Suppressor macrophage (primary cell): ENCODE measurements around the gene HDAC7.
"Not testable (repeated sequence)": the region's sequence is repeated elsewhere in the genome, so short reads cannot be mapped to it uniquely, and the experiment has no call there.

Experiments
- DNase-seq, 4 experiments: peaks; one replicate each; pipeline ENCODE4 v3.0.0-alpha.2; 2020 to 2022

Gene HDAC7

DNA sequence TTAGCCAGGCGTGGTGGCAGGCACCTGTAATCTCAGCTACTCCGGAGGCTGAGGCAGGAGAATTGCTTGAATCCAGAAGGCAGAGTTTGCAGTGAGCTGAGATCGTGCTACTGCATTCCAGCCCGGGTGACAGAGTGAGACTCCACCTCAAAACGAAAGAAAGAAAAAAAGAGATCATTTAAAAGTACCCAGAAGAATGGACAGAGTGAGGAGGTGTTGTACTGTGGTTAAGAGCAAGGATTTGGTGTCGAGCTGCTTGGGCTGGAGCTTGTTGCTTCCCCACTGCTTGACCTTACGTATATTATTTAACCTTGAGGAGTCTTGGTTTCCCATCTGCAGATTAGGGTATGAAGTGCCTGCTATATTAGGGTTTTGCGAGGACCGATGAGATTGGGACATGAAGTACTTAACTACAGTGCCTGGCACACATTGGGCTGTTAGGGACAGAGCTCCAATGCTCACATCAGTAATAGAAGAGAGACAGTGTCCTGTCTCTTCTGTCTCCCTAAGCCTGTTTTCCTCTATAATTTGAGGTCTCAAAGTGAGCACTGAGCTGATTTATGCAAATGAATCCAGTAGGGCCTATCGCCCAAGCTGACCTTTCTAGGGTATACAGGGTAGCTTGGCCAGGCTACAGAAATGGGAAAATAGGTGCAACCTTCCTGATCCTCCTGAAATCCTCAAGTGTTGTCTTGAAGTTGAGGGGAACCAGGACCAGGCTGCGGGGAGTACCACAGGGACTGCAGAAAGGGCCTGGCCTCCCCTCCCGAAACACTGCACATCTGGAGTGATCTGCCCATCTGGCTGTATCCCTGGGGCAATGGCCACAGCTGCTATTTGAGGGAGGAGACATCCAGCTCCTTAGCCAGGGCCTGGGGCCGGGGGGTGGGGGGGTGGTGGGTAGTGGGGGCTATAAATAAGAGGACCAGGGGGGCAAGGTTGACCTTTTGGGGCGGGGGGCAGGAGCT, 8.6 kb upstream of the HDAC7 start:
- DNase-seq, result no peak

- no peak for DNase-seq
Observed at GRCh38 chr12:47825173-47825639, 5.5 kb upstream of the HDAC7 start.

GRCh38 chr12:47824635-47825034, 4.9 kb upstream of the HDAC7 start:
- DNase-seq, result no peak

DNA sequence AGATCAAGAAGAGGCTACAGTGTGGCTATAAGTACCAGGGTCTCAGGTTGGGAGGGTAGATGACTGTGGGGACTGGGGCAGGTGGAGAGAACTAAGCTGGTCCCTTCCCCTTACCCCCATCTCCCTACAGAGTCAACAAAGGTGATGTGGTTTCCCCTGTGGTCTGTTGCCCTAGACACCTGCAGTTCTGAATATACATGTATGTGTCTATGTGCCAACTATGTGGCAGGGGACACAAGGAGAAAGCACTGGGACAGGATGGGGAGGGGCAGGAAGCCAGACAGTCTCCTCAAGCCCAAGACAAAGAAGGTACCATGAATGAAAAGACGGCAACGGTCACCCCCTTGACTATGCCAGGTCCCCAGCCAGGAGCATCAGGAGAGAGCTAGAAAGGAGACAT, 4.5 kb upstream of the HDAC7 start:
- DNase-seq, result no peak

DNA sequence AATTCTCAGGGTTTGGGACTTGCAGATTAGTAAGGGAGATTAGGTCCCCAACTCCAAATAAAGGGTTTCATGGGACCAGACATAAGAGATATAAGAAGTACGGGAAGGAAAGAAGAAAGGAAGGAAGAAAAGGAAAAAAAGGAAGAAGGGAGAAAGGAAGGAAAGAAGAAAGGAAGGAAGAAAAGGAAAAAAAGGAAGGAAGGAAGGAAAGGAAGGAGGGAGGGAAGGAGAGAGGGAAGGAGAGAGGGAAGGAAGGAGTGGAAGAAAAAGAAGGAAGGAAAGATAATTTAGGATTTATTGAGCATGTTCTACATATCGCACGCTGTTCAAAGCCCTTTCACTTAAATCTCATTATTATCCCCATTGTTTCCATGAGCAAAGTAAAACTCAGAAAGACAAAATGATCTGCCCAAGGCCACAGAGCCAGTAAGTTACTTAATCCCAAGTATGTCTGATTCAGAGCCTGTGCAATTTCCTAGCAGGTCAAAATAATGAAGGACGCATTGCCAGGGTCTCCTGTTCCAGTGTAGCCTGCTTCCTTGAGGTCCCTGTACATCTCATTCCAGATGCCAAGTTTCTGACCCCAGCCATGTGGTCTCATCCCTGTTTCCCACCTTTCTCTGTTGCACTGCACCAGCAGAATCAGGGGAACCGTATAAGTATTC, 3.9 kb upstream of the HDAC7 start:
- no peak for DNase-seq

- DNase-seq, result no peak
Observed at GRCh38 chr12:47822863-47823262, 3.2 kb upstream of the HDAC7 start.

DNA sequence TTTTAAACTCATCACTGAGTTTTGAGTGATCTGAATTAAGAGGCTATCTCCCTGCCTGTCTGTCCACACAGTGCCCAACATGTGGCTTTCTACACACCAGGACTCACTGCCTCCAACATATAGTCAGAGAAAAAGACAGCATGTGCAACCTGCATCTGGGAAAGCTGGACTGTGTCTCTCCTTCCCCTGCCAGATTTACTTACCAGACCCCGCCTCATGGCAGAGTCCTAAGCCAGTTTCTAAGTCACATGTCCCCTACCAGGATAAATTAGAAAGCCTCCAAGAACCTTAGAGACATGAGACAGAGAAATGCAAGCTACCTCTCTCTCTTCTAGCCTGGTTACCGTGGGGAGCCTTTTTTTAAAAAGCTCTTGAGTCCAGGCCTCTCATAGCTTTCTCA, 2.7 kb upstream of the HDAC7 start:
- no peak for DNase-seq

DNA sequence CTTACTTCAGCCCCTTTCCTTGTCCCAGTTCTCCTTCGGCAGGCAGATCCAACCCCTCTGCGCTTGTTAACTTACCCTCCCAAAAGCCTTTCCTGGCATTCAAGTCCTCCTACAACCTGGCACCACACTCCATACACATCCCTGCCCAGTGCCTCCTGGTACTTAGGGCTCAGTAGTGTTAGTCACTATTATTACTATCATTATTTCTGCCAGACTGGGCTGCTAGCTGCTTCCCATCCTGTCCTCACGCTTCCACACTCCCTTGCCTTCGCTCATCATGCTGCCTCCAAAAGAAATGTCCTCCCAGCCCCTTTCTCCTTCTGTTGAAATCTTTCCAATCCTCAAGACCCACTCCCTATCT, 1.6 kb upstream of the HDAC7 start:
- no peak for DNase-seq

DNA sequence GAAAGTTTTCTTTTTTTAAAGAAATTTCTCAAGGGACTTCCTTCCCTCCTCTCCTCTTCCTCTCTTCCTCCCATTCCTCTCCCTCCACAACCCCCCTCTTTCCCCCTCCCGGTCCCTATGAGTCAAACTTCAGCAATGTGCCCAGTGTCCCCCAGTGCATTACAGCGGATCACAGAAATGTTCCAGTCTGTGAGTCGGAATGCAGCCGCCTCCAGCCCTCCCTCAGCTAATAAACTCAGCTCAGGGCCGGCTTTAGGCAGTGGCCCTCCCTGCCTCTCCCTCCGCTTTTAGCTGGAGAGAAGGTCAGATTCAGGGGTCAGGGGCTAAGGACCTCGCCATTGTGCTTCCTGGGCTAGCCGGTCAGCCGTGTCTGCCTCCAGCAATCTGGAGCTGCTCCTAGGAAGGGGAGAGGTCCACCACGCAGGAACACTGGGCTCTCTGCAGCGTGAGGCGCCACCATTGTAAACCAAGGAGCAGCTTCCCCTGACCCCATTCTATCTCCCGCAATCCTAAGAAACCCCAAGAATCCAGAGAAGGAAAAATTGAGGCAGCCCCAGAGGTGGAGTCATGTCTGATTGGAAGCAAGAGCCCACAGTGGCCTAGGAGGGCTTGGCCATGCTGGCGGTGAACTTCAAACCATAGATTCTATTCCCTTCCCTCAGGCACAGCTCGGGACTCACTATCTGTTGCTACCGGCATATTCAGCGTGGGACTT, 1.1 kb upstream of the HDAC7 start:
- DNase-seq, result peak; percentile 47 to 73 (median 68)

GRCh38 chr12:47819138-47819895, 386 bp downstream of the HDAC7 start:
- DNase-seq, result peak; percentile 64 to 85 (median 76)

DNA sequence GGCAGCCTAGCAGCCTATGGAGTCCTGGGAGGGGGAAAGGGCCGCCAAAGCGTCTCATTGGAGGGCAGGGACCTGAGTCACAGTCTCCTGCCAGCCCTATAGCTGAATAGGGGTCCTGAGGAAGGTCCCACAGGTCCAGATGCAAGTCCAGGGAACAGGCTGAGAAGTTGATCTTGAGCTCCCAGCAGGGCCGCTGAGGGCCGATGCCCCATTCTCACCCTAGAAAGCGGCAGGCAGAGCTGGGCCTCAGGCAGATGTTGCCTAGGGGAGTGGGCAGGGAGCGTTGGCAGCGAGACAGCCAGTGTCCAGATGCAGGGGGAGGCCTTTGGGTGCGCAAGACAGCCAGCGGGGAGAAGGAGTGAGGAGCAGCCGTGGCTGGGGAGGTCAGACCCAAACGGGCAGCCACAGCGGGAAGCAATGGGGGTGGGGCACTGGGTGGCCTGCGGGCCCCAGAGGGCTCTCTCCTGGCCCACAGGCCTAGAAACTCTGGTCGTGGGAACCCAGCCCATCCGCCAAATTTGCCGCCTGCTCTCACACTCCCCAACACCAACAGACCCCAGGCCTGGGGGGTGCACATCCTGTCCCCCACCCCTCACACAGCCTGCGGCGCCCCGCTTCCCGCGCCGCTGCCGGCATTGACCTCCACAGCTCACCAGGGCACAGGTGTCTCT, 1.1 kb downstream of the HDAC7 start:
- peak in 3 of 4 experiments; percentile 34 to 57 (median 43) for DNase-seq

DNA sequence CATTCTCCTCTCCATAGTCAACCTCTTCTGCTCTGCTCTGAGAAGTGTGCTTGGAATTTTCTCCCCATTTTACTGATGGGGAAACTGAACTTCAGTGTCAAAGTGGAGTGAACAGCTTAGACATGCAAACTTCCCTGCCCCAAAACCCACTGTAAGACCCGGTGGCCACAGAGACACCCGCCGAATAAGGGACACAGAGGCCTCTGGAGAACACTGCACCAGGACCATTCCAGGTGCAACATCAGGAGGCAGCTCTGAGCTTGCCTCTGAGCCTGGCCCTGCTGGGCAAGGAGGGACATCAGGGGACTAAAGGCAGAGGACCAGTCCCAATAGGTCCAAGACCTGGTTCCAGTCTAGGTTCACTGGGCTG, 1.7 kb downstream of the HDAC7 start:
- no peak for DNase-seq

DNA sequence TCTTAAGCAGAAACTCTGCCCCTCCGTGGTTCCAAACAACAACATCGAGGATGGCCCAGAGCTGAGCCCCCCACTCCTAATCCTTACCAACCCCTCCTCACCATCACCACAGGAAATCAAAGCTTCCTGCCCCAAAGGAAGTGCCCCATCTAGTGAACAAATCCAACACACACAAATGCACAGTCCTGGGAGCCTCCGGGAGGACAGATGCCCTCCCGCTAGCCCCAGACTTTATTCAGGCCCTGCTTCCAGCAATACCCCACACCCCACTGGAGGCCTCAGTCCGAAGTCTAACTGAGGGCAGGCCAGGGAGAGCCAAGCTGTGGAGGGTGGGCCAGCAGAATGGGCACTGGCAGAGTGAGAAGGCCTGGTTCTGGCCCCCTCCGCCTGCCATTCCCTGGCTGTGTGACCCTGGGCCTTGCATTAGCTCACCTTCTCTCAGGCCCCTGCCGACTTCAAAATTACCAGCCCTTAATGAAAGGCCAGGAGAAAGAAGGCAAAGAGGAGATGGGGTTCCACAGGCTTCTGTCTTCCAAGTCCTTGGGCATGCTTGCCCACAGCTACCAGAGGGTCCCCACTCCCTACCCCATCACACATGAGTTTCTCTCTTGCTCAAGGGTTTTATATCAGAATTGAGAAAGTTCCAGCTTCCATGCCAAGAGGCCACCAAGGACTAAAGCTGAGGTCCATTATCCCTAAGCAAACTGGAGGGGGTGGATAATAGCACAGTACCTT, 2.3 kb downstream of the HDAC7 start:
- peak in 1 of 4 experiments; percentile 37 for DNase-seq

DNA sequence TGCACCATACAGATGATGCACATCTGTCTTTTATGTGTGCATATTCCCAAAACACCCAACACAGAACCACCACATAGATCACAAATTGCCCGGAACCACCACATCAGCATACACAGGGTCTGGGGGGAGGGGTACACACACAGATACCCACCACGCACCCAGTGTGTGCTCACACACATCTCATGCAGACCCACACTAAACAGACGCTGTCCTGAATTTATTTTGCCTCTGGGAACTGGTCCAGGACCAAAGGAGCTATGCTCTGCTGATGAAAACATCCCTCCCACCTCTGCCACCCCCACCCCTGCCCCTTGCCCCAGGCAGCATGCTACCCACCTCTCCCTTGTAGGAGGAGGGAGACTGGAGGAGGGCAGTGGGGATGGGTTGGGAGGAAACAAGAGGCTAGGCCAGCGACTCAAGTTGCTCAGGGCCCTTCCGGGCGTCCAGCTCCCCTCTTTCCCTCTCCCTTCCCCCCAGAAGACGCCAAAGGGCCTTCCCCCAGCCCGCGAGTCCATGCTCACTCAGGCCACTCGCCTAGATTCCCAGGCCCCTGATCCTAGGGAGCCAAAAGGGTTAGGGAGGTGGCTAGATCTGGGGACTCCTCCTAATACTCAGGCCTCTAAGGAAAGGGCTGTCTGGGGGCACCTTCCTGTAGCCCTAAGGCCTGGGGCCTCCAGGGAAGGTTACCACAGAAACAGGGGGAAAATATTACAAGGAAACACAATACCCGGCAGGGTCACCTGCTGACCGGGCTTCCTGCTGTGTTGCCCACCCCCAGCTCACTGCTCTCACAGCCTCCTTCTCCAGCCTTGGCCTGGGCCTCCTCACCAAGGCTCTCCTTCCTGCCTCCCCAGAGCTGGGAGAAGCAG, 3.1 kb downstream of the HDAC7 start:
- DNase-seq, result no peak

GRCh38 chr12:47815447-47815846, 4.3 kb downstream of the HDAC7 start:
- not testable (repeated sequence) for DNase-seq

DNA sequence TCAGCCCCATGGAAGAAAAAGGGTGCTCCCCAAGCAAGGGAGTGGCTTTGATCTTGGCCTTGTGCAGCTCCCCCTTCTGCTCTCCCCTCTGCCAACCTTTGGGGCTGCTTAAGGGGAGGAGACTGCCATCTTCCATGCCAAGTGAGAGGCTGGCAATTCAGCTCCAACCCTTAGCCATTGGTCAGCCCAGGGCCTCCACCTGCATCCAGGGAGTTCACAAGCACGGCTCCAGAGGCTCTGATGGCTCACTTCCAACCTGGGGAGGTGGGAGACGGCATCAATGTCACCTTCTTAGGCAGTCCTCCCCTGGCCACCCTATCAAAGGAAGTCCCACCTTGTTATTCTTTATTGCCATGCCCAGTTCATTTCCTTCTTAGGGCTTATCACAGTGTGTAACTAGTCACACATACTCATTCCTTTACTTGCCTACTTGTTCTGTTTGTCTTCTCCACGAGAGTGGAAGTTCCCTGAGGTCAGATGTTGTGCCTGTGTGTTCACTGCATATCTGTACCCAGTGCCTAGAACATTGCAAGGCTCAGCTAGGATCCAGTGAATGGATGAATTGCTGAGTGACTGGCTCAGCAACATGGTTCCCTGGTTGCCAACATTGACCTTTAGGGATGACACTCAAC, 5.0 kb downstream of the HDAC7 start:
- no peak for DNase-seq

- peak; percentile 59 to 75 (median 72) for DNase-seq
Observed at GRCh38 chr12:47813511-47814196, 6.0 kb downstream of the HDAC7 start.

GRCh38 chr12:47812797-47813510, 6.7 kb downstream of the HDAC7 start:
- peak; percentile 73 to 91 (median 86) for DNase-seq
